ENCODE results near the gene CHERP.

DNA sequence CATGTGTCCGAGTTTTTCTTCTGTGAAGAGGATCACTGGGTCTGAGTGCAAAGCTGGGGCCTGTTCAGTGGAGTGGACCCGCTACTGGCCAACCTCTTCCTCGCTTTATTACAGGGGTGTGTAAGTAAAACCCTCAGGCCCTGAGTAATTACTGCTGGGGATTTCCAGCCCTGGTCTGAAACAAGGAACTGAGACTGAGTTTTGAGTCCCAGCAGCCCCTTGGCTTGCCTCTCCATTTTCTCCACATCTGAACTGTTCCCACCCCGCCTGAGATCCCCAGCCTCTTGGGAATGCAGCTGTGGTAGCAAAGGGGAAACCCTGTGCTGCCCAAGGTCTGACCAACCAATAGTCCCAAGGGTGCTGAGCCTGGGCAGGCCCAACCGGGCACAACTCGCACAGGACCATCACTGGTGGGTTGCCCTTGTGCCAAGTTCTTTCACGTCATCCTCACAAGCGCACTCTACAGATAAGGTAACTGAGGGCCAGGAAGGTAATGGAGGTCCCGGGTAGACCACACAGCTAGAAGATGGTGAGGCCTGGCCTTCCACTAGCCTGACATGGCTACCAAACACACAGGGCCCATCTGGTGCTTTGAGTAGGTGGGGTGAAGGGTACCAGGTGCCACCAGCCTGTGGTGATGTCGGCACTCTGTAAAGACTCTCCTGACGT, 43.7 kb upstream of the CHERP start:
- TF ChIP-seq POLR2A (IDR thresholded peaks at IDR 0.05) = no peak
- TF ChIP-seq, protein P1, sequence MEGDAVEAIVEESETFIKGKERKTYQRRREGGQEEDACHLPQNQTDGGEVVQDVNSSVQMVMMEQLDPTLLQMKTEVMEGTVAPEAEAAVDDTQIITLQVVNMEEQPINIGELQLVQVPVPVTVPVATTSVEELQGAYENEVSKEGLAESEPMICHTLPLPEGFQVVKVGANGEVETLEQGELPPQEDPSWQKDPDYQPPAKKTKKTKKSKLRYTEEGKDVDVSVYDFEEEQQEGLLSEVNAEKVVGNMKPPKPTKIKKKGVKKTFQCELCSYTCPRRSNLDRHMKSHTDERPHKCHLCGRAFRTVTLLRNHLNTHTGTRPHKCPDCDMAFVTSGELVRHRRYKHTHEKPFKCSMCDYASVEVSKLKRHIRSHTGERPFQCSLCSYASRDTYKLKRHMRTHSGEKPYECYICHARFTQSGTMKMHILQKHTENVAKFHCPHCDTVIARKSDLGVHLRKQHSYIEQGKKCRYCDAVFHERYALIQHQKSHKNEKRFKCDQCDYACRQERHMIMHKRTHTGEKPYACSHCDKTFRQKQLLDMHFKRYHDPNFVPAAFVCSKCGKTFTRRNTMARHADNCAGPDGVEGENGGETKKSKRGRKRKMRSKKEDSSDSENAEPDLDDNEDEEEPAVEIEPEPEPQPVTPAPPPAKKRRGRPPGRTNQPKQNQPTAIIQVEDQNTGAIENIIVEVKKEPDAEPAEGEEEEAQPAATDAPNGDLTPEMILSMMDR (IDR thresholded peaks at IDR 0.05) = no peak
- no peak for TF ChIP-seq EP300 (IDR thresholded peaks at IDR 0.05)
